ENCODE data around the gene XCL1. TPM values are rescaled to one million over a fixed set of nuclear protein-coding genes. Genes with fewer than 3 reads are reported as not detected.
A peak's percentile ranks its signal among the peaks of the same experiment; 100 is the strongest.

XCL1 gene
- total RNA-seq, 4 donors from 2014 or later, result 0.66 TPM; not detected in 3

DNA sequence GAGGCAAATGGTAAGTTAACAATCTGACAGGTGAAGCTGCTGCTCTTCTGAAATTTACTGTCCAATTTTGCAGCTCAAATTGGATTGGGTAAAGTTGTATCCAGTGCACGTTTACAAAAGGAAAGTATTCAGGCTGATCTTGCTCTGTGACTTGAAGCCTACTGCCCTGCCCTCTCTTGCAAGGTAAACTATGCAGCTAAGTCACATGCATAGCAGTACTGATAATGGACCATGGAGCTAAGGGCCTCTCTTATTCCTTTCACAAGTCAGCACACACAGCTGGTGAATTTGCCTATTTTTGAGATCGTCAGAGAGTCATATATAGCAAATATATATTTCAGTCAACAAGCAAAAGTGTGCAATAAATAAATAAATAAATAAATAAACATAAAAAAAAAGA lies 23.2 kb downstream of the XCL1 start:
- no peaks in the 10 kb centered on the region for H3K4me1 ChIP-seq
- no peak for DNase-seq (ENCODE audit: low spot score in 2 of 2)
- 71 to 77% methylated on average over 2 of the region's 2 CpGs for WGBS, 2 donors
- no peaks in the 10 kb centered on the region for H3K36me3 ChIP-seq
- no peaks in the 10 kb centered on the region for H3K27me3 ChIP-seq
- TF ChIP-seq POLR2A (IDR thresholded peaks at IDR 0.05) (no peak), CTCF (IDR thresholded peaks at IDR 0.05) (no peak), EP300 (IDR thresholded peaks at IDR 0.05) (no peak)
- peaks cover 0 to 8% (median 0%) of the 10 kb centered on the region in 4 donors for H3K9me3 ChIP-seq
- no peak overlapping the region for H3K4me3 ChIP-seq
- no peak overlapping the region for H3K27ac ChIP-seq

GRCh38 chr1:168601051-168601450 lies 24.6 kb downstream of the XCL1 start:
- Histone ChIP-seq H3K27me3 (no peaks in the 10 kb centered on the region), H3K27ac (no peak overlapping the region), H3K4me3 (no peak overlapping the region), H3K36me3 (no peaks in the 10 kb centered on the region), H3K4me1 (no peaks in the 10 kb centered on the region), H3K9me3 (peaks cover 0 to 5% (median 0%) of the 10 kb centered on the region in 4 donors)
- TF ChIP-seq CTCF (IDR thresholded peaks at IDR 0.05) (no peak), POLR2A (IDR thresholded peaks at IDR 0.05) (no peak), EP300 (IDR thresholded peaks at IDR 0.05) (no peak)
- no peak for DNase-seq (ENCODE audit: low spot score in 2 of 2)
- 82 to 86% methylated on average over 4 of the region's 4 CpGs for WGBS, 2 donors

DNA sequence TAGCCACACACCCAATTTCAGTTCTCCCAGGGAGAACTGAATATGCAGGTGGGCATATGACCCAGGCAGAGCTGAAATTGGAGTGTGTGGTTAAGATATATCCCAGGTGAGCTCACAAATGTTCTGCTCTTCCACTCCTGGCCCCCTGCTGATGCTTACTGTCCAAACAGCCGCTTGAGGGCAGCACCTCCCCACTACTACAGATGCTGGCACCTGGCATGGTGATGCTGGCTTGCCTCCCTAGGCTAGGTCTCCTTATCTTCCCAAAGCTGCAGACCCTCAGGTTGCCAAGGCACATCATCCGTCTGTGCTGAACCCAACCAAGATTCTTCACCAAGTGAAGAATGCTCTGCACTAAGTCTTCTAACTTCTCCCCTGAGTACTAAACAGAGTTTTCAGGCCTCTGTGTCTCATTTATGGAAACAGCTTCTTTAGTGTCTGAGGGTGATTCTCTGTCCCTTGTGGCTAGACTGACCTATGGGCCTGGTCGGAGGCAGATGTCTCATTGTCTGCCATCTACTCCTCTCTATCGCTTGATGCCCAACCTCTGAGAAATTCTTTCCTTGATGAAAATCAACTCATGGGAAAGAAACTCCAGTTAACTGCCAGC lies 27.2 kb downstream of the XCL1 start:
- no peaks in the 10 kb centered on the region for H3K36me3 ChIP-seq
- 21 to 27% methylated on average over 4 of the region's 4 CpGs for WGBS, 2 donors
- peaks cover 0 to under 1% (median 0%) of the 10 kb centered on the region in 4 donors for H3K4me1 ChIP-seq
- H3K4me3 ChIP-seq, result no peak overlapping the region
- H3K27ac ChIP-seq, result peak overlapping the region in 1 of 4 donors; percentile 10
- H3K9me3 ChIP-seq, result no peaks in the 10 kb centered on the region
- peak; percentile 53 to 82 for DNase-seq (ENCODE audit: low spot score in 2 of 2)
- H3K27me3 ChIP-seq, result no peaks in the 10 kb centered on the region
- no peak for TF ChIP-seq POLR2A (IDR thresholded peaks at IDR 0.05)
- TF ChIP-seq CTCF (IDR thresholded peaks at IDR 0.05), result peak; percentile 63 to 86 (median 78)
- TF ChIP-seq EP300 (IDR thresholded peaks at IDR 0.05), result no peak

DNA sequence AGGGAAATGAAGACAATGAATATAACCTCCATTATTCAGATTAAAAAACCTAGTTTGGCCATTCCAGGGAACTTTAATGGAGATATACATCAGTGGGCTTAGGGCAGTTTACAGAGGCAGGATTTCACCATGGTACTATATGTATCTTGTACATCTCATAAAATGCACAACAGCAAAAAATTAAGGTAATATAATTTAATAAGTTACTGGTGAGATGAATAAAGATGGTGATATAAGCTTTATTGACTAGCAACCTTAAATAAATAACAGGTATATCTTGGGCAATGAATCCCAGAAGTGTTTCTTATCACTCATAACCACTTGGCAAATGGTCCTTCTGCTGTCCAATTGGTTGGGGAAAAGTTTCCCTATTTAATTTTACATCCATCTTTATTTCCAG lies 29.0 kb downstream of the XCL1 start:
- Histone ChIP-seq H3K36me3 (no peaks in the 10 kb centered on the region), H3K9me3 (no peaks in the 10 kb centered on the region), H3K4me3 (no peak overlapping the region), H3K4me1 (peaks cover 0 to 18% (median 0%) of the 10 kb centered on the region in 4 donors), H3K27me3 (no peaks in the 10 kb centered on the region), H3K27ac (no peak overlapping the region)
- TF ChIP-seq CTCF (IDR thresholded peaks at IDR 0.05) (no peak), POLR2A (IDR thresholded peaks at IDR 0.05) (no peak), EP300 (IDR thresholded peaks at IDR 0.05) (no peak)
- DNase-seq (ENCODE audit: low spot score in 2 of 2), result no peak

- Histone ChIP-seq H3K9me3 (no peaks in the 10 kb centered on the region), H3K4me1 (peaks cover 0 to 18% (median 0%) of the 10 kb centered on the region in 4 donors), H3K27me3 (no peaks in the 10 kb centered on the region), H3K36me3 (no peaks in the 10 kb centered on the region), H3K4me3 (no peak overlapping the region), H3K27ac (no peak overlapping the region)
- DNase-seq (ENCODE audit: low spot score in 2 of 2), result no peak
- TF ChIP-seq CTCF (IDR thresholded peaks at IDR 0.05) (no peak), POLR2A (IDR thresholded peaks at IDR 0.05) (no peak), EP300 (IDR thresholded peaks at IDR 0.05) (no peak)
Observed at GRCh38 chr1:168606096-168606495, 29.7 kb downstream of the XCL1 start.
